ENCODE measurements around the gene TRAM2. TPM values are rescaled to one million over a fixed set of nuclear protein-coding genes. Genes with fewer than 3 reads are reported as not detected.

Gene TRAM2, protein sequence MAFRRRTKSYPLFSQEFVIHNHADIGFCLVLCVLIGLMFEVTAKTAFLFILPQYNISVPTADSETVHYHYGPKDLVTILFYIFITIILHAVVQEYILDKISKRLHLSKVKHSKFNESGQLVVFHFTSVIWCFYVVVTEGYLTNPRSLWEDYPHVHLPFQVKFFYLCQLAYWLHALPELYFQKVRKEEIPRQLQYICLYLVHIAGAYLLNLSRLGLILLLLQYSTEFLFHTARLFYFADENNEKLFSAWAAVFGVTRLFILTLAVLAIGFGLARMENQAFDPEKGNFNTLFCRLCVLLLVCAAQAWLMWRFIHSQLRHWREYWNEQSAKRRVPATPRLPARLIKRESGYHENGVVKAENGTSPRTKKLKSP
- 10.3 TPM for total RNA-seq
- long read RNA-seq, full-length matches to known transcripts: 13 of 41 reads
- long read RNA-seq, partial matches to known transcripts: 3 of 41 reads
- long read RNA-seq, other reads (novel, unspliced or antisense): 25 of 41 reads

DNA sequence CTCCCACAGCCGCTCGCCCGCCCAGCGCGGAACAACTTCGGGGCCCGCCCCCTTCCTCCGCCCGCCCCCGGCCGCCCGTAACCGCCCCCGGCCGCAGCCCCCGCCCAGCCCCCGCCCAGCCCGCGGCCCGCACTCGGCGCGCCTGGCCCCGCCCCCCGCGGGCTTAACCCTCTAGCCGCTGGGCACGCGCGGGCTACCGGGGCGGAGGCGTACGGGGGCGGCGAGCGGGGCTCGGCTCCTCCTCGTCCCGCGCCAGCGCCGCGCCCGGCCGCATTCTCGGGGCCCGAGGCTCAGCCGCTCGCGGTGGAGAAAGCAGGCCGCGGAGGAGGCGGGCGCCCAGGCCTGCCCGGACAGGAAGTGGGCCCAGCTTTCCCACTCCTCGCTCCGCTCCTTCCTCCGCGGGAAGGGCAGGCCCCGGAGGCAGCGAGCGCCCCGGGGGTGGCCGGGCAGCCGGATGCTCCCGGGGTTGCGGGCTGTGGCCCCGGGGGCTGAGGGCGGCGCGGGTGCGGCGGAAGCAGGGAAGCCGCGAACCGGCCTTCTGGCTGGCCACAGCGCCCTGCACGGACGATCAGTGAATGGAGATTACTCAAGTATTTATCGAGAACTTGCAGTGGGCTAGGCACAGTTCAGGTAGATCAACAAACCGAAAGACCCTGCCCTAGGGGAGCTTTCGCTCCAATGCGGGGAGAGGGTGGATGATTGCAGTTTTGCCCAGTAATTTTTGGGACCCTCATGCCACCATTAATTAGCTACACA is at the start of gene TRAM2:
Gene TRAM2, minus strand, starts transcription at position 39 of the 756 bp plus-strand sequence. CDS start 145 bp downstream, outside the sequence.
- DNase-seq (ENCODE audit: low spot score): peak; percentile 93
- intact Hi-C loops (cut with DNase I): loop anchor here (1.0 to 10.0 kb wide), 5 partner anchors 18 to 292 kb away; partner anchors contain the start of genes EFHC1 and MCM3

DNA sequence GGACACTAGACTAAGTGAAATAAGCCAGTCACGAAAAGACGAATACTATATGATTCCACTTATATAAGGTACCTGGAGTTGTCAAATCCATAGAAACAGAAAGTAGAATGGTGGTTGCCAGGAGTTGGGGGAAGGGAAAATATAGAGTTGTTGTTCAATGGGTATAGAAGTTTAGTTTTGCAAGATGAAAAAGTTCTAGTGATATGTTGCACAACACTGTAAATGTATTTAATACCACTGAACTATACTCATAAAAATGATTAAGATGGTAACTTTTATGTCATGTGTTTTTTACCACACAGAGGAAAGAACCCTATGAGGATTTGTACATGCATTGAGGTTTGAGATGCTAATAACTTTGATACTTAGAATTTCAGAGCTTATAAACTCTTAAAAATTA is 46.0 kb upstream of the TRAM2 start:
- no peak for DNase-seq (ENCODE audit: low spot score)
- intact Hi-C loops (cut with DNase I): no loop called here

DNA sequence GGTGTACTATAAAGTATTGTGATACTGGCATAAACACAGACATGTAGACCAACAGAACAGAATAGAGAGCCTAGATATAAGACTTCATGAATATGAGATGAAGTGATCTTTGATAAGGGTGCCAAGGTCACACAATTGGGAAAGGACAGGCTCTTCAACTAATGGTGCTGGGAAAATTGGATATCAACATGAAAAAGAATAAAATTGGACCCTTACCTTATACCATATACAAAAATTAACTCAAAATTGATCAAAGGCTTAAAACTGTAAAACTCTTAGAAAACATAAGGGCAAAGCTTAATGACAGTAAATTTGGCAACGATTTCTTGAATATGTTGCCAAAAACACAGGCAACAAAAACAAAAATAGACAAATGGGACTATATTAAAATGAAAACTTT is 44.8 kb upstream of the TRAM2 start:
- intact Hi-C loops (cut with DNase I): no loop called here
- DNase-seq (ENCODE audit: low spot score): no peak

DNA sequence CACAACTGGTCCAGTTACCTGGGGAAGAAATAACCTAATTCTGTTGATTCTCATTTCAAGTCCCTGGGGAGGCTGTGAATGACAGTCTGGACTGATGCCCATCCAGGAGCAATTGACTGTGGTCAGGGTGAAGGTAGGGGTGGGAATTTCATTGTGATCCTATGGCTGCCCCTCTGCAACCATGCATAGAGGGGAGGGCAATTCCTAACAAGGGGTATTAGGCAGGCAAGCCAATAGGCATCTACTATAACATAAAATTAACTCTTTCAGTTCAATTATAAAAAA is 44.0 kb upstream of the TRAM2 start:
- DNase-seq (ENCODE audit: low spot score): no peak
- intact Hi-C loops (cut with DNase I): no loop called here

DNA sequence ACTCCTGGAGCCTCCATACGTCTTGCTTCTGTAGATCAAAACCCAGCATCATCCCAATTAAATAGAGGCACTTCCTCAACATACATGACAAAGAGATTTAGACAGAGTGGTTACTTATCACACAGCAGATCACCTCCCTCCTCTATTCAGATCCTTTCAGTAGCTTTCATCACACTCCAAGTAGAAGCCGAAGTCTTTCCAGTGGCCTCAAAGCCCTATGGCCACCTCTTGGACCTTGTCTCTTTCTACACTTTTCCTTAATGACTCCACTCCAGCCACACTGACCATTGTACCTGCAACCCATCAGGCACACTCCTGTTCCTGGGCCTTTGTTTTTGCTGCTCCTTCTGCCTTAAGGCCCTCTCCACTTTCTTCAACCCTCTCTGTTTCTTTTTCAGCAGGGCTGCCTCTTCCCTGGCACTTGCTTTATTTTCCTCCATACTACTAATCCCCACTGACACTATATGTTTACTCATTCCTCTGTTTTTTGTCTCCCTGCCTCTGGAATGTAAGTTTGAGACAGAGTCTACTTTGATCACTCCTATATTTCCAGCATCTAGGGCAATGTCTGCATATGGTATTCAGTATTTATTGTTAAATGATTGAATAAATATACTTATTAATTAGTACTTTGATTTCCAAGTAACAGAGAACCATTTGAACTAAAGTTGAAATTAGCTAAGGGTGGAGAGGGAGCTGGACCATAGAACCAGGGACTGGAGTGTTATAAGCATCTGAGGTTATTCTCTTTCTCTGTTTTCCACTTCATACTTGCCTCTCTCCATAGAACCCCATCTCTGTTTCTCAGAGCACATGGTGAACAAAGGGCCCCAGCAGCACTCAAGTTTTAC is 43.4 kb upstream of the TRAM2 start:
- intact Hi-C loops (cut with DNase I): no loop called here
- no peak for DNase-seq (ENCODE audit: low spot score)

DNA sequence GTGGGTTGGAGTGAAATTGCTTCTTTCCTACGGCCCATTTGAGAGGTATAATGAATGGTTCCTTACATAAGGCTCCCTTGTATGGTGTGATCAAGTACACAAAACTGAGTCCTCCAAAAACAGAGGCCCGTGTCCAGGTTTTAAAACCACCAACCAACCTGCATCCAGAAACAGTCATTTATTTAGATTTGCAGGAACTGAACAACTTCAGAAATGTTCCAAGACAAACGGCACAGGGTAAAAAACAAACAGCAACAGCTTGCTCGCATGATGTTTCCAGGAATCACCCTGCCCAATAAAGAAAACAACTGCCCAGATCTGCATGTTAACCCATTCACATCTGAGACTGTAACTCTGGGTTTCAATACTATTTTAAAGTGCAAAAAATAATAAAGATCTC is 40.2 kb upstream of the TRAM2 start:
- no peak for DNase-seq (ENCODE audit: low spot score)
- intact Hi-C loops (cut with DNase I): no loop called here

DNA sequence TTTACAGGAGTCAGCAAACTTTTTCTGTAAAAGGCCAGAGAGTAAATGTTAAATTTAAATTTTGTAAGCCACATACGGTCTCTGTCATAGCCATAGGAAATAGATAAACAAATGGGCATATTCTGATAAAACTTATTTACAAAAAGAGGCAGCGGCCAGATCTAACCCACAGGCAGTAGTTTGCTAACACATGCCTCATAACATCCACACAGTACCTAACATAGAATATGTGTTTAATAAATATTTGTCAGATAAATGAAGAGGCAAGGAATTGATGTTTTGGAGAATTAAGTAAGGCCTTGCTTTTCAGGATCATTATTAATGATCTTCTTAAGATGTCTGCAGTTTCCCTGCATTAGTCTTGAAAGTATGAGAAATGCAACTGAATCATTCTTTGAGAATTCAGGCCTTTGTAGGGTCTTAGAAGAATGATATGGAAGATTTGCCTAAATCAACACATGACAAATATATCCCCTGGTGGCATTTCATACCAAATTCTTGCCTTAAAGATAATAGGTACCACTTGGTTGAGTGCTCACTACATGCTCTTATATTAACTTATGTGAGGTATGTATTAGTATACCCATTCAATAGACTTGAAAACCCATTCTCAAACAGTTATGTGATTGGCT is 39.3 kb upstream of the TRAM2 start:
- intact Hi-C loops (cut with DNase I): no loop called here

DNA sequence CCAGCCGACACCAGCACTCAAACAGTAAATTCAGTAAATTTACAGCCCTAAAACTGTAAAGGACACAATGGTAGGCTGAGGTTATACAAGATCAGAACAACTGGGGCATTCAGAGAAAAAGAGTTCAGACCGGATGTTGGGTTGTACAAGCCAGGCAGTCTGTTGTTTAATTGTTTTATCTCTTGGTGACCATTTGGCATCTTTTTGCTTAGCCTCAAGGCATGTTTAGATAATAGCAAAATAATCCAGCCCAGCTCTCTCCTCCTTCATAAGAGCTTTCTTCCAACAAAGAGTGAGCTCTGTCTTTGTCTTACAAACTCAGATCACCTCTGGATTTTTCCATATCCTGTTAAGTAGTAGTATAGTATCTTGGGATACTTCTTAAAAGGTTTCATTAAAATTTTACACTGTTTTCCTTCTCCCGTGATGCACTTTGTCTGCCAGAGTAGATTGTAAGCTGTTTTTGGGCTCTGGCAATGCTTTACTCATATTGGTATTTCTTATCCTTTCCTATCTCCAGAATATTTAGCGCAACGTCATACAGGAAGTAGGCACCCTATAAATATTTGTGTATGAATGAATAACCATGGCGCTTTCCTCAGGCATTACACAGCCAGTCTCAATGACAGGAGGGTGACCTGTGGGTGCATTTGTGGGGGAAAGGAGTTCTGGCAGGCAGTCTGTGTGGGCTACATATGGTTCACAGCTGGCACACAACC is 35.6 kb upstream of the TRAM2 start:
- no peak for DNase-seq (ENCODE audit: low spot score)
- intact Hi-C loops (cut with DNase I): no loop called here

More for the DNA sequence above, 39.3 kb upstream of the TRAM2 start:
- no peak for DNase-seq (ENCODE audit: low spot score)

DNA sequence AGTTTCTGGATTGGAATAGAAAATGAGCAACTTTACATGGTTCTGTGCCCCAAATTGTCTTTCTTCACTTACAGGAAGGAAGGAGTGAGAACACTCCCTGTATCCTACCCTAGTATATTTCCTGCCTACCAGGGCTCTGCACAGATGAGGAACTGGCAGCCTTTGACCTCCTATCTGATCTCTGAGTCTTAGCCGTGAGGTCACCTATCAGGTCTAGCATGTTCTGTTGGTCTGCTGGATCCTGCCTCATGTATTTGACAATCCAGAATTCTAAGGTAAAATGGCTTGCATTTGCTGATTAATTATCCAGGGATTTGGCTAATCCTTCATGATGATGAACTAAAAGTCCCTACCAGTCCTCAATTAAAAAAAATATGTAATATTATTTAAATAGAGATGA is 35.0 kb upstream of the TRAM2 start:
- intact Hi-C loops (cut with DNase I): no loop called here

DNA sequence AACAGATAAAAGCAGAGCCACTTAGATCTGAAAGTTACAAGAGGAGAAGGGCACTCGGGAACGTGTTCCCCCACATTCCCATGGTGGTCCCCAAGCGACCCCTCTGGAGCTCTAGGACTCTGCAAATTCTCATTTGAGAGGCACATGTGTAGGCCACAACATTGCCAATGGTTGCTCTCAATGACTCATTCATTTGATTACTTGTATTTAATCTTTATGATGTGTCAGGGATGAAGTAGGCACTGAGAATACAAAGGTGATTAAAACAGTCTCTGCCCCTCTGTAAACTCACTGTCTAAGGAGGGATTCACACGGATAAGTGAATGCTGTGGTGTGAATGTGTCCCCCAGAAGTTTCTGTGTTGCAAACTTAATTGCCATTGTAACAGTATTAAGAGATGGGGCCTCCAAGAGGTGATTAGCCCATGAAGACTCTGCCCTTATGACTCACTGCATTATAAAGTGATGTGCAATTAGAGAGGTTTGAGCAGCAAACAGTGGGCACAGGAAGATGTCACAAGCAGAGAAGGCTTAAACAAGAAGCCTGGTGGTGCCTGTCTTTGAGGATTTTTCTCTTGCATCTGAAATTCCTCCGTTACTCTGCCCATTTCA is 34.0 kb upstream of the TRAM2 start:
- intact Hi-C loops (cut with DNase I): no loop called here
- DNase-seq (ENCODE audit: low spot score): no peak

More for the DNA sequence above, 35.0 kb upstream of the TRAM2 start:
- no peak for DNase-seq (ENCODE audit: low spot score)

DNA sequence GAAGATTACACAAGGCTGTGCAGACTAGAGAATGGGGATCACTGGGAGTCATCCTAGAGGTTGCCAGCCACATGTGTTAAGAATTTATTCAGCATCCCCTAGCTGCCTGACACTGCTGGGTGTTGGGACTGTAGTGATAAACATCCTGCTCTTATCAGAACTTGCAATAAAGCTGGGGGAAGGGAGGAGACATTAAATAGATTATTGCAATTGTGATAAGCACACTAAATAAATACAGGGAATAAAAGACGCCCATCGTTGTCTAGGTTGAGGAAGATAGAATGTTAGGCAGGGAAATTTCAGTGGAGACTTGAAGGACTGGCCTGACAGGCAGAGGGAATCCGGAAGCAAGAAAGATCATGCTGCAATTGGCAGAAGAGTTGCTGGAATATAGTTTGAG is 33.2 kb upstream of the TRAM2 start:
- intact Hi-C loops (cut with DNase I): no loop called here

DNA sequence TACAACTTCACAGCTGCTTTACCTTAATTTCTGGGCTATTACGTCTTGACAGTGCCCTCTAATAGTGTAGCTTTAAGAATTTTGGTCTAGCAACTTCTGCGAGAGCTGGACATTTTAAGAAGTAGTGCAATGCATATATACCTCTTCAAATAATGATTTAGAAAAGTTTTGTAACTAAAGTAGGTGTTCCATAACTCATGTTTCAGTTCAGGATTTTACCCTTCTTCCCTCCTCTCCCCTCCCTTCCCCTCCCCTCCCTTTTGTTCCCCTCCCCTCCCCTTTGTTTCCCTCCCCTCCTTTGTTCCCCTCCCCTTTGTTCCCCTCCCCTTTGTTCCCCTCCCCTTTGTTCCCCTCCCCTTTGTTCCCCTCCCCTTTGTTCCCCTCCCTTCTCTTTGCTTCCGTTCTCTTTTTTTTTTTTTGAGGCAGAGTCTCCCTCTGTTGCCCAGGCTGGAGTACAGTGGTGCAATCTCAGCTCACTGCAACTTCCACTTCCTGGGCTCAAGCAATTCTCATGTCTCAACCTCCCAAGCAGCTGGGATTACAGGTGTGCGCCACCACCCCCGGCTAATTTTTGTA is 28.8 kb upstream of the TRAM2 start:
- DNase-seq (ENCODE audit: low spot score): no peak
- intact Hi-C loops (cut with DNase I): no loop called here

More for the DNA sequence above, 33.2 kb upstream of the TRAM2 start:
- no peak for DNase-seq (ENCODE audit: low spot score)

DNA sequence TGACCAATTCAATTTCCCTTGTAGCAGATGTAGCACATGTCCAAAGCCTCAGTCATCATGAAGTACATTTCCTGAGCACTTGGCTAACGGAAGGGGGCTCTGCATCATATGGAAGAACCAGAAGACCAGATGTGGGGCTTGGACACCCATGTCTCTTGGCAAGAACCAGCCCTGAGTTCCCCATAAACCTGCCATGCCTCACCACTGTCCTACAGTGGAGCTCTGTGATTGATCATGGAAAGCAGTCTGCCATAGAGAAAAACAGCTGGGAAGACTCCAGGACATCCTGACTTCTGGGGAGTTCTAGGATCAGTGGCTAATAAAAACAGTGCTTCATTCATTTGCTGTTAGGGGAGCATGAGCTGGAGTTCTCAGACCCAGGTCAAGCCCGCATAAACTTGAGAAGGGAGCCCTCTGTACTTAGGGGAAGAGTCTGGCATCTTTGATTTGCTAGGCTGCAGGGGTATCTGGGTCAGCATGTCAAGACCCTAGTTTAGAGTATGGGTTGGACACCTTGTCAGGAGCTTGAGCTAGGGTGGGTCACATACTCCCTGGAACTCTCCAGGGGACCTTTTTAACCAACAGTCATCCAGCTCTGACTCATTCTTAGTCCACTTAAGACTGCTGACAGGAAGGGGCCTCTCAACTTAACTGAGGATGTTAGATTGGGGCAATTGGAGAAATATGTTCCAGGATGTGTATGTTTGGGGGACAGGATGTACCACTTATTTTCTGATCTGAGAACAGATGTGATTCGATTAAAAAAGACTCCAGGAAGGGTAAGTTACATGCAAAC is 26.3 kb upstream of the TRAM2 start:
- intact Hi-C loops (cut with DNase I): no loop called here
- DNase-seq (ENCODE audit: low spot score): no peak

DNA sequence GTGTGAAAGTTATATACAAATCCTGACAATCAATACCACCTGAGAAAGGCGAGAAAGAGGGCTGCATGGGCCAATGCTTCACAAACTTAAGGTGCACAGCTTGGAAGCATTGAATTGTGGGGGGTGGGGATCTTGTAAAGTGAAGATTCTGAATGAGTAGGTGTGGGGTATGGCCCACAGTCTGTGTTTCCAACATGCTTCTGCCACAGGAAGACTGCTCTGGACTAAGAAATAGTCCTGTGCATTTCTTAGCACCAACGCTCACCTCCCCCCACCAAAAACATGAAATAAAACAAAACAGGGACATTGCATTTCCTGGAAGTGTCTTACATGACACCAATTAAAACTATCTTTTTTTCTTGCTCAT is 21.9 kb upstream of the TRAM2 start:
- intact Hi-C loops (cut with DNase I): loop anchor here (2.0 to 5.0 kb wide), 3 partner anchors 53 to 182 kb away; no protein-coding TSS in a partner anchor
- no peak for DNase-seq (ENCODE audit: low spot score)

DNA sequence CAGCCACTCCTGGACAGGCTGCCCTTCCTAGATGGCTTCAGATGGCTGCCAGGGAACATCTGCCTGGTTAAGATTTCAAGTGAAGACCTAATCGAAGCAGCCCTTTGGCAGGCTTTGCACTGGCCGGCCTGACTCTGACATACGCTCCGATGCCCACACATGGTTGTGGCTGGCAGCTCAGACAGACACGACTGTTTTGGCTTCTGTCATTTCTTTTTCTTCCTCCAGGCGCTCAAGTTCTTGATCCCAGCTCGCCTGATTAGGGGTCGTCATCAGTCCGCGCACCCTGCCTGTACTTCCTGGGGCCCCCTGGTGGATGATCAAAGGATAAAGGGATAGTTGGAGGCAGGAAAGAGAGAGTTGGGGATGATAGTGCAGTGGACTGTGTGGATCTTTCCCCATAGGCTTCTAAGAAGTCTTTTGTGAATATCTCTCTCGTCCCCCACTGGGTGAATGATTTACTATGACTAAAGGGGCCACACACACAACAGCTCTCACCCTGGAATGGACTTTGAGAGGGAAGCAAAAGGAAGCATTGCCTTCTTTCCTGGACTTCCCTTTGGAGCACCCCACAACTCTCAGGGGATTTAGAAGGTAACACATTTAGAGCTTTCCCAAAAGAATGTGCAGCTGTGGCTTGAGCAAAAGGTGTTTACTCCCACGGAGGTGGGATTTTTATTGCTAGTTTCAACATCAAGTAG is 21.4 kb upstream of the TRAM2 start:
- DNase-seq (ENCODE audit: low spot score): no peak

DNA sequence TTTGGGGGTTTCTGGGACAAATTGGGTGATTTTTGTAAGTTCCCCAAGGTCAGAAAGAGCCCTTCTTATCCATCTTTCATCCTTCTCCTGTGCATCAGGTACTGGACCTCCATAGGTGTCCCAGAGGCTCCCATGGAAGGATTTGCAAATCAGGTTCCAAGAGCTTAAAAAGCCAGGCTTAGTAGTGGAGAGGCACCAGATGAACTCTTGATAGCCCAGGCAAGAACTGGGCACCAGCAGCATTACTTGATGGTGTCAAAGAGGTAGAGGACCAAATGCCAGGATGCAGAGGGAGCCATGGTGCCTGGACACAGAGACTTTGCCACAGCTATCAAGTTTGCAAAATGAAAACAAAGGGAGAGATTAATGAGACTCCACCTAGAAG is 20.9 kb upstream of the TRAM2 start:
- intact Hi-C loops (cut with DNase I): loop anchor here (2.0 to 5.0 kb wide), 3 partner anchors 55 to 181 kb away; no protein-coding TSS in a partner anchor

More for the DNA sequence above, 21.4 kb upstream of the TRAM2 start:
- intact Hi-C loops (cut with DNase I): loop anchor here (2.0 to 5.0 kb wide), 3 partner anchors 54 to 181 kb away; no protein-coding TSS in a partner anchor

More for the DNA sequence above, 20.9 kb upstream of the TRAM2 start:
- DNase-seq (ENCODE audit: low spot score): no peak
